GM12878 (cell line): ENCODE results near the gene GALNT18. TPM values are rescaled to one million over a fixed set of nuclear protein-coding genes. Genes with fewer than 3 reads are reported as not detected.

Experiments used
- ATAC-seq: fragments of 200-7000 bp; cut with Tn5 transposase; 3 replicates; pipeline ENCODE4 v1.9.1; 2020; ENCODE audit warnings: mild to moderate bottlenecking, moderate library complexity
- BruUV-seq: library from RNA; stranded (reverse); fragments of 400-500 nt; replicated peaks from 2 replicates; lab custom pipeline; 2021; lab: Mats Ljungman, UMichigan
- CTCF ChIA-PET: fragments of 300-600 bp; sonication (Branson Sonifier 250); formaldehyde crosslinking; extraction: SDS; loops from one replicate; lab custom pipeline; 2021; ENCODE audit warnings: inconsistent platforms; lab: Yijun Ruan, JAX
- POLR2A ChIA-PET: fragments of 350-600 bp; formaldehyde crosslinking; extraction: SDS; loops from one replicate; lab custom pipeline; 2021; ENCODE audit warnings: inconsistent platforms; lab: Charles Lee
- RAD21 ChIA-PET: fragments of 300-600 bp; sonication (Branson Sonifier 250); formaldehyde crosslinking; loops from one replicate; lab custom pipeline; 2023; ENCODE audit warnings: antibody characterized with exemption; ENCODE audit not compliant: unreplicated experiment; lab: Charles Lee
- SMC1A ChIA-PET: fragments of 300-600 bp; sonication (Branson Sonifier 250); formaldehyde crosslinking; loops from one replicate; lab custom pipeline; 2023; ENCODE audit not compliant: unreplicated experiment, uncharacterized antibody; lab: Charles Lee
- DNase-seq: peaks from one replicate; pipeline ENCODE4 v3.0.0-alpha.2; 2011; ENCODE audit warnings: low read depth, low spot score
- FAIRE-seq: peaks from 3 replicates; lab custom pipeline; 2011; peaks lifted over from hg19 to GRCh38; lab: Jason Lieb, UNC
- H2AFZ ChIP-seq: 2 replicates; pipeline ENCODE4 v1.6.0; 2011; ENCODE audit warnings: low read depth, low read length, control low read depth; ENCODE audit not compliant: control insufficient read depth
- H3K27ac ChIP-seq: 2 replicates; pipeline ENCODE4 v1.5.1; 2011; ENCODE audit warnings: control low read depth; ENCODE audit not compliant: control insufficient read depth, insufficient read depth
- H3K27me3 ChIP-seq, 2 experiments: replicated peaks in 1 of 2; 2 replicates each; pipeline versions ENCODE4 v1.6.0 to v1.6.1; 2011; ENCODE audit warnings: low read length in 1 of 2; ENCODE audit not compliant: control insufficient read depth in 2 of 2, insufficient read depth in 2 of 2
- H3K36me3 ChIP-seq, 2 experiments: 2 replicates each; pipeline ENCODE4 v1.5.1; 2011; ENCODE audit warnings: low read length in 1 of 2; ENCODE audit not compliant: control insufficient read depth in 2 of 2, insufficient read depth in 2 of 2
- H3K4me1 ChIP-seq: 2 replicates; pipeline ENCODE4 v1.6.1; 2011; ENCODE audit warnings: mild to moderate bottlenecking, low read length, moderate library complexity, mixed read lengths; ENCODE audit not compliant: control insufficient read depth, insufficient read depth
- H3K4me2 ChIP-seq: 2 replicates; pipeline ENCODE4 v1.6.0; 2011; ENCODE audit warnings: control low read depth; ENCODE audit not compliant: control insufficient read depth, insufficient read depth
- H3K4me3 ChIP-seq: fragments of 200-600 bp; sonication (generic); 2 replicates; pipeline ENCODE4 v1.5.1; 2016
- H3K79me2 ChIP-seq: 2 replicates; pipeline ENCODE4 v1.6.0; 2011; ENCODE audit warnings: low read length; ENCODE audit not compliant: control insufficient read depth, insufficient read depth
- H3K9ac ChIP-seq: 2 replicates; pipeline ENCODE4 v1.8.0; 2011; ENCODE audit warnings: low read length, control low read depth, mixed read lengths; ENCODE audit not compliant: control insufficient read depth, insufficient read depth
- H3K9me3 ChIP-seq: replicated peaks from 3 replicates; pipeline ENCODE4 v1.5.1; 2011; ENCODE audit warnings: mild to moderate bottlenecking, low read length; ENCODE audit not compliant: control insufficient read depth, insufficient read depth
- H4K20me1 ChIP-seq: 2 replicates; pipeline ENCODE4 v1.6.0; 2011; ENCODE audit not compliant: control insufficient read depth, insufficient read depth
- ATF3 ChIP-seq: IDR thresholded peaks from 2 replicates; pipeline ENCODE4 v1.6.1; 2011; ENCODE audit warnings: low read depth, mild to moderate bottlenecking, low read length, moderate library complexity, borderline replicate concordance; ENCODE audit errors: extremely low read depth
- CREM ChIP-seq: IDR thresholded peaks from 2 replicates; pipeline ENCODE4 v1.6.1; 2014; ENCODE audit warnings: antibody characterized with exemption, low read depth
- EED ChIP-seq: sonication (generic); IDR thresholded peaks from 2 replicates; pipeline ENCODE4 v1.6.1; 2016; ENCODE audit warnings: antibody characterized with exemption, low read depth
- IRF4 ChIP-seq: IDR thresholded peaks from 2 replicates; pipeline ENCODE4 v1.6.1; 2011; ENCODE audit warnings: low read depth, low read length
- IRF5 ChIP-seq: fragments of 450-650 bp; IDR thresholded peaks from 2 replicates; pipeline ENCODE4 v1.6.1; 2017; ENCODE audit warnings: borderline replicate concordance
- MYB ChIP-seq: fragments of 150-350 bp; IDR thresholded peaks from 2 replicates; pipeline ENCODE4 v1.6.1; 2014; ENCODE audit warnings: mild to moderate bottlenecking, low read depth, low read length, borderline replicate concordance
- NFXL1 ChIP-seq: fragments of 450-650 bp; IDR thresholded peaks from 2 replicates; pipeline ENCODE4 v1.6.1; 2017; ENCODE audit warnings: antibody characterized with exemption, mild to moderate bottlenecking, borderline replicate concordance
- SPI1 ChIP-seq: IDR thresholded peaks from 2 replicates; pipeline ENCODE4 v1.6.1; 2011; ENCODE audit warnings: low read depth, mild to moderate bottlenecking, low read length, moderate library complexity, borderline replicate concordance; ENCODE audit not compliant: insufficient read depth
- ZBTB4 ChIP-seq: fragments of 450-650 bp; formaldehyde crosslinking; IDR thresholded peaks from 2 replicates; pipeline ENCODE4 v1.4.0; 2022; ENCODE audit warnings: mild to moderate bottlenecking, moderate library complexity
- ZBTB40 ChIP-seq: fragments of 450-650 bp; IDR thresholded peaks from 2 replicates; pipeline ENCODE4 v1.6.1; 2016; ENCODE audit warnings: mild to moderate bottlenecking, moderate library complexity, borderline replicate concordance
- ZNF384 ChIP-seq: IDR thresholded peaks from 2 replicates; pipeline ENCODE4 v1.6.1; 2012; ENCODE audit warnings: low read depth, mild to moderate bottlenecking, low read length, improper control_type of control experiment, borderline replicate concordance
- WGBS: methylation state at CpG from one replicate; pipeline ENCODE4 v1.1.6; 2016; ENCODE audit warnings: low lambda C conversion rate; ENCODE audit not compliant: insufficient replicate concordance, insufficient coverage; ENCODE audit errors: missing lambda C conversion rate; 5-methylcytosine and 5-hydroxymethylcytosine counted together
- in situ Hi-C: fragments of 300-500 bp; cut with MboI; formaldehyde crosslinking; loops from 9 replicates; pipeline ENCODE4 v1.14.3; 2018; ENCODE audit warnings: mixed read lengths
- intact Hi-C: fragments of 100-400 bp; cut with micrococcal nuclease; formaldehyde crosslinking; loops from one replicate; pipeline ENCODE4 v1.14.2; 2022; ENCODE audit not compliant: unreplicated experiment
- polyA plus RNA-seq, 11 experiments: library from polyadenylated mRNA; depleted of rRNA in 4 of 11; unstranded in 6 of 11; stranded (reverse) in 5 of 11; fragments of >200 nt; fragmentation: Nextera tagmentation in 4 of 11; fragmentation: Illumina TruSeq in 1 of 11; extraction: Ambion mirVana in 4 of 11; extraction: Trizol in 1 of 11; gene quantifications; 1 replicate in 1 of 11; 2 replicates in 10 of 11; pipeline versions ENCODE4 v1.2.1 to v1.2.3, GENCODE V29; 2011 to 2016; ENCODE audit warnings: inconsistent platforms in 2 of 11, missing spikeins in 2 of 11, low read depth in 1 of 11
- total RNA-seq, 4 experiments: library from RNA; depleted of rRNA in 3 of 4; stranded (reverse); fragments of >200 nt in 3 of 4; fragmentation: Illumina TruSeq in 1 of 4; extraction: Trizol in 1 of 4; gene quantifications; 2 replicates each; pipeline versions ENCODE4 v1.2.1 to v1.2.3, GENCODE V29; 2013 to 2021

GALNT18 gene
- total and polyA plus RNA-seq, 10 of the 15 experiments (the other 5 are each of a cell fraction or from before 2014, with no cell fraction given) = 1.2 to 14.2 (median 6.3) TPM

GRCh38 chr11:11304550-11304949 lies 317.3 kb downstream of the GALNT18 start:
- no peak for TF ChIP-seq NFXL1
- TF ChIP-seq ZNF384 = no peak
- no peak for TF ChIP-seq ZBTB4 (CRISPR knock-in tag)
- TF ChIP-seq ZBTB40 = no peak
- TF ChIP-seq SPI1 = no peak
- no peak for TF ChIP-seq ATF3
- no peak for TF ChIP-seq EED
- TF ChIP-seq CREM = no peak
- no peak for TF ChIP-seq MYB
- TF ChIP-seq IRF5 = no peak
- TF ChIP-seq IRF4 = no peak
- intact Hi-C loops (no loop called here), in situ Hi-C loops (no loop called here)
- H3K9ac ChIP-seq = no peak overlapping the region
- no peaks in the 10 kb centered on the region for H4K20me1 ChIP-seq
- H3K27me3 ChIP-seq = no peaks in the 10 kb centered on the region
- no peaks in the 10 kb centered on the region for H3K36me3 ChIP-seq
- no peaks in the 10 kb centered on the region for H3K79me2 ChIP-seq
- BruUV-seq = no TSS peak
- ChIA-PET RAD21 (no interaction called here), SMC1A (no interaction called here), POLR2A (no interaction called here), CTCF (no interaction called here)
- no peaks in the 10 kb centered on the region for H3K4me1 ChIP-seq
- H3K4me3 ChIP-seq = no peak overlapping the region
- no peak for FAIRE-seq
- ATAC-seq = no peak
- 21% methylated on average over 7 of the region's 7 CpGs for WGBS
- no peak overlapping the region for H3K4me2 ChIP-seq
- no peak overlapping the region for H2AFZ ChIP-seq
- no peaks in the 10 kb centered on the region for H3K9me3 ChIP-seq
- H3K27ac ChIP-seq = no peak overlapping the region
- no peak for DNase-seq
